Colonic mucosa (tissue), 4 donors: ENCODE measurements around the gene SCFD2. TPM values are rescaled to one million over a fixed set of nuclear protein-coding genes. Genes with fewer than 3 reads are reported as not detected.

Experiments
- DNase-seq: peaks from one replicate; pipeline ENCODE4 v3.0.0-alpha.2; 2020
- H3K27ac ChIP-seq: fragments of 200-600 bp; one replicate; pipeline ENCODE4 v1.8.0; 2021
- H3K27me3 ChIP-seq: fragments of 200-600 bp; one replicate; pipeline ENCODE4 v1.8.0; 2021
- H3K36me3 ChIP-seq: fragments of 200-600 bp; one replicate; pipeline ENCODE4 v1.8.0; 2021
- H3K4me1 ChIP-seq: fragments of 200-600 bp; one replicate; pipeline ENCODE4 v1.8.0; 2021; ENCODE audit warnings: mild to moderate bottlenecking
- H3K4me3 ChIP-seq: fragments of 200-600 bp; one replicate; pipeline ENCODE4 v1.8.0; 2021
- H3K9ac ChIP-seq, 2 donors: one replicate each; pipeline ENCODE4 v1.7.0; 2013; ENCODE audit warnings: control low read depth in 2 of 2, low read depth in 2 of 2, low read length in 2 of 2
- H3K9me3 ChIP-seq: fragments of 200-600 bp; one replicate; pipeline ENCODE4 v1.8.0; 2021
- CTCF ChIP-seq: fragments of 200-600 bp; IDR thresholded peaks from one replicate; pipeline ENCODE4 v1.8.0; 2022; ENCODE audit warnings: antibody characterized with exemption, mild to moderate bottlenecking
- intact Hi-C: fragments of 100-400 bp; cut with DNase I; formaldehyde crosslinking; loops from one replicate; pipeline ENCODE4 v1.14.1; 2022
- total RNA-seq, 2 donors: library from RNA; stranded (reverse); fragmentation: NEBNext Ultra II Directional in 1 of 2; extraction: Animal tissue kit (Norgen Biotek cat#: 25700) in 1 of 2; gene quantifications; one replicate each; pipeline ENCODE4 v1.2.1, GENCODE V29; 2021
- donor health status: healthy.
- donor health status: DM: no; HTN: no; CAD: no.
- donor health status: DM: no; HTN: no; CAD: no.

Gene SCFD2
- total RNA-seq, 2 donors from 2014 or later, result 11.5 to 29.4 TPM

DNA sequence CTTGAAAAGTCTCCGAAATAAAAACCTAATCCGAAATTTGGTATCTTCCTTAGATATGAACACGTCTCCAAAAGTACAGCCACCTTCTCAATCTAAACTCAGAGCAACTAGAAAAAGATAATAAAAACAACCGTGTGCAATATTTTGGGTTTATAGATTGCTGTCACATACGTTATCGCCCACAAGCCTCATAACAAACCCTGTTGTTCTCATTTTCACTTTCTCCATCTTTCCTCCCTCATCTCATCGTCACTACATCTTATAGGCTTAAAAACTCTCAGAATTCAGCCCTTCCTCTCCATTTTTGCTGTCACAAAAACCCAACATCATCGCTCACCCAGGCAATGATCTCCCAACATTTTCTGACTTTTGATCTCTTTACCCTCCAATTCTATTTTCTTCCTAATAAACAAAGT lies 448 bp upstream of the SCFD2 start:
- H3K9ac ChIP-seq, result peak overlapping the region in 1 of 2 donors; percentile 90
- no peaks in the 10 kb centered on the region for H3K9me3 ChIP-seq
- H3K27ac ChIP-seq, result peak overlapping the region; percentile 60
- no peaks in the 10 kb centered on the region for H3K36me3 ChIP-seq
- H3K4me1 ChIP-seq, result peaks cover 7% of the 10 kb centered on the region
- DNase-seq, result no peak
- no peak for TF ChIP-seq CTCF
- peak overlapping the region; percentile 92 for H3K4me3 ChIP-seq
- H3K27me3 ChIP-seq, result no peaks in the 10 kb centered on the region
- intact Hi-C loops, result no loop called here

GRCh38 chr4:53365121-53365485 lies 758 bp downstream of the SCFD2 start:
- intact Hi-C loops, result no loop called here
- TF ChIP-seq CTCF, result no peak
- Histone ChIP-seq H3K36me3 (no peaks in the 10 kb centered on the region), H3K9me3 (no peaks in the 10 kb centered on the region), H3K27me3 (no peaks in the 10 kb centered on the region), H3K9ac (peak overlapping the region; percentile 65 to 90), H3K4me3 (peak overlapping the region; percentile 92), H3K27ac (peak overlapping the region; percentile 4), H3K4me1 (peaks cover 7% of the 10 kb centered on the region)
- DNase-seq, result peak; percentile 29

- Histone ChIP-seq H3K36me3 (no peaks in the 10 kb centered on the region), H3K9me3 (no peaks in the 10 kb centered on the region), H3K27me3 (no peaks in the 10 kb centered on the region), H3K9ac (peak overlapping the region in 1 of 2 donors; percentile 90), H3K27ac (no peak overlapping the region), H3K4me1 (peaks cover 7% of the 10 kb centered on the region), H3K4me3 (peak overlapping the region; percentile 92)
- no peak for DNase-seq
- TF ChIP-seq CTCF, result no peak
- intact Hi-C loops, result no loop called here
These were observed 1.2 kb downstream of the SCFD2 start for GRCh38 chr4:53364624-53365023.

DNA sequence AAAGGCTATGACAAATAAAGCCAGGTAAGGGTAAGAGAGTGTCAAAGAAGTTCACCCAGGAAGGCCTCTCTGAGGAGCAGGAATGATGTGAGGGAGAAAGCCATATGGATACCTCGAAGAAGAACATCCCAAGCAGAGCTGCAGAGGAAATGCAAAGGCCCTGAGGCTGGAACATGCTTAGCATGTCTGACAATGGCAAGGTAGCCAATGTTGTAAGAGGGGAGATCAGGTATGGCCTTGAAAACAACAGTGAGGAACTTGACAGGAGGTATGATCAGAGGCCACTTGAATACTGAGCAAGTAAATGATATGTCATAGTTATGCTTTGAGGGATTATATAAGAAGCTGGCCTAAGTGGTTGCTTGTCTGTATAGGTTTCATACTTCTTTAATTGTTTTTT lies 3.8 kb downstream of the SCFD2 start:
- Histone ChIP-seq H3K36me3 (no peaks in the 10 kb centered on the region), H3K27ac (no peak overlapping the region), H3K4me1 (peaks cover 7% of the 10 kb centered on the region), H3K9ac (no peak overlapping the region), H3K4me3 (no peak overlapping the region), H3K27me3 (no peaks in the 10 kb centered on the region), H3K9me3 (no peaks in the 10 kb centered on the region)
- no peak for DNase-seq
- intact Hi-C loops, result no loop called here
- no peak for TF ChIP-seq CTCF

DNA sequence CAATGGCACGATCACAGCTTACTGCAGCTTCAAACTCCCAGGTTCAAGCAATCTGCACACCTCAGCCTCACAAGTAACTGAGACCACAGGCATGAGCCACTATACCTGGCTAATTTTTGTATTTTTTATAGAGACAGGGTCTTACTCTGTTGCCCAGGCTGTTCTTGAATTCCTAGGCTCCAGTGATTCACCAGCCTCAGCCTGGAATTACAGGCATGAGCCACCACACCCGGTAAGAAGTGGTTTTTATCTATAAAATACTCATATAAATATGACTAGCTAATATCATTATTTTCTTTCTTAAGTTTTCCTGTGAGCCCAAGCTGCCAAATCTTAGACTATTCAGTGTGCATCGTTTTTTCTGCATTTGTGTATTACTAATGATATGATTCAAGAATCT lies 4.4 kb downstream of the SCFD2 start:
- Histone ChIP-seq H3K27me3 (no peaks in the 10 kb centered on the region), H3K9ac (peak overlapping the region in 1 of 2 donors; percentile 4), H3K9me3 (no peaks in the 10 kb centered on the region), H3K4me1 (peaks cover 7% of the 10 kb centered on the region), H3K36me3 (no peaks in the 10 kb centered on the region), H3K4me3 (no peak overlapping the region), H3K27ac (no peak overlapping the region)
- no peak for TF ChIP-seq CTCF
- no peak for DNase-seq
- intact Hi-C loops, result no loop called here
